Measurements from ENCODE around the gene DUSP16.

DNA sequence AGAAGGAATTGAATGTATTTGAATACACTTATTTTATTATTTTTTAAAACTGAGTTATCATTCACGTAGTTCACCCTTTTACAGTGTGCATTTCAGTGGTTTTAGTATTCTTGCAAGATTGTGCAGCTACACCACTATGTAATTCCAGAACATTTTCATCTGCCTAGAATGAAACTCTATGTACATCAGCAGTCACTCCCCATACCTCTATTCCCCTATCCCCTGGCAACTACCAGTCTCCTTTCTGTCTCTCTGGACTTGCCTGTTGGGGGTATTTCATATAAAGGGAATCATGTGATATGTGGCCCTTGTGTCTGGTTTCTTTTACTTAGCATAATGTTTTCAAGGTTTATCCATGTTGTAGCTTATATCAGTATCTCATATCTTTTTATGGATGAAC lies 109.0 kb downstream of the DUSP16 start:
- TF ChIP-seq, protein P1, sequence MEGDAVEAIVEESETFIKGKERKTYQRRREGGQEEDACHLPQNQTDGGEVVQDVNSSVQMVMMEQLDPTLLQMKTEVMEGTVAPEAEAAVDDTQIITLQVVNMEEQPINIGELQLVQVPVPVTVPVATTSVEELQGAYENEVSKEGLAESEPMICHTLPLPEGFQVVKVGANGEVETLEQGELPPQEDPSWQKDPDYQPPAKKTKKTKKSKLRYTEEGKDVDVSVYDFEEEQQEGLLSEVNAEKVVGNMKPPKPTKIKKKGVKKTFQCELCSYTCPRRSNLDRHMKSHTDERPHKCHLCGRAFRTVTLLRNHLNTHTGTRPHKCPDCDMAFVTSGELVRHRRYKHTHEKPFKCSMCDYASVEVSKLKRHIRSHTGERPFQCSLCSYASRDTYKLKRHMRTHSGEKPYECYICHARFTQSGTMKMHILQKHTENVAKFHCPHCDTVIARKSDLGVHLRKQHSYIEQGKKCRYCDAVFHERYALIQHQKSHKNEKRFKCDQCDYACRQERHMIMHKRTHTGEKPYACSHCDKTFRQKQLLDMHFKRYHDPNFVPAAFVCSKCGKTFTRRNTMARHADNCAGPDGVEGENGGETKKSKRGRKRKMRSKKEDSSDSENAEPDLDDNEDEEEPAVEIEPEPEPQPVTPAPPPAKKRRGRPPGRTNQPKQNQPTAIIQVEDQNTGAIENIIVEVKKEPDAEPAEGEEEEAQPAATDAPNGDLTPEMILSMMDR (IDR thresholded peaks at IDR 0.05): no peak
- no peak for TF ChIP-seq POLR2A (IDR thresholded peaks at IDR 0.05)
